Glomerular endothelial cell (primary cell): ENCODE results near the gene RPL35. TPM values are rescaled to one million over a fixed set of nuclear protein-coding genes. Genes with fewer than 3 reads are reported as not detected.
"Not testable (repeated sequence)": the region's sequence is repeated elsewhere in the genome, so short reads cannot be mapped to it uniquely, and the experiment has no call there.

Experiments used
- DNase-seq: peaks from one replicate; pipeline ENCODE4 v3.0.0-alpha.2; 2011; ENCODE audit warnings: low read depth, low spot score; ENCODE audit errors: extremely low read depth
- total RNA-seq: library from RNA; depleted of rRNA; stranded (reverse); fragments of >200 nt; gene quantifications from 2 replicates; pipeline ENCODE4 v1.2.3, GENCODE V29; 2015

Gene RPL35
- total RNA-seq, 1 donor from 2014 or later, result 1,299 TPM

DNA sequence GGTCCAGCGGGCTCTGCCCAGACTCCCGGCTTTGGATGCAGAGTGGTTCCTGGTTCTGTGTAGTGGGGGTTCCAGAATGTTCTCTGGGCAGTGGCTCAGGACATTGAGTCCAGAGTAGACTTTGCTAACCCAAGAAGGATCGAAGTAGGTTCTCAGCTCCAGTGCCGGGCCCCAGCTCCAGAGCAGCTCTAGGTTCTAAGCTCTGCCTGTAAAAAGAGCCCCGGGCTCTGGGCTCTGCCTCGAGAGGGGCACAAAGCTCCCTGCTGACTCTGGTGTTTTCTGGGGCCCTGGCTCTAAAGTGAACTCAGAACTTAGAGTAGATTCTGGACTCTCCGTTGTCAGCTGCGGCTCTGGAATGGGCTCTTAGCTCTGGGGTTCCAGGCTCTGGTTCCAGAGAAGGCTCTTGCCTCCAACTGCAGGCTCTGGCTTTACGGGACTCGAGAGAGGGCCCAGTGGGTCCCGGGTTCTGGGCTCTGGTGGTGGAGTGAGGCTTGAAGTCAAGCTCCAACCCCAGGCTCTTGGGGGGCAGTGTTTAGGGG, 8.1 kb downstream of the RPL35 start:
- DNase-seq, result no peak

- no peak for DNase-seq
These were observed 8.8 kb downstream of the RPL35 start, which contains the start of gene WDR38 for GRCh38 chr9:124852829-124853531. TSS of gene WDR38 (plus strand) at chr9:124853460. CDS start at chr9:124853532, 72 bp downstream.

GRCh38 chr9:124852121-124852828, 9.5 kb downstream of the RPL35 start:
- no peak for DNase-seq

DNA sequence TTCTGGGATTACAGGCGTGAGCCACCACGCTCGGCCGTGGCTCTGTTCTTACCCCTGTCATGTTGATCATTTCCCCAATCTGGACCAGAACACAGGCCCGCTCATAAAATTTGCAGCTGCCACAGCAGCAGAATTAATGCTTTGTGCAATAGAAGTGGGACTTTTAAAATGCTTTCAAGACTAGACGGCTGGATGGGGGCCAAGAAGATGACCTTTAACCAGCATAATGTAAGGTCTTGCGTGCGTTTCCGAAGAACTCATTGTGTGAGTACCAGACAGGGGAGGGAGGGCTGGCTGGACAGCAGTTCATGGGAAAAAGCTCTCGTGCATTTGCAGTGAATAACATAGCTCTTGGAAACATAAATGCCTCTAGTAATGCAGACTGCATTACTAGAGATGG, 12.0 kb downstream of the RPL35 start:
- no peak for DNase-seq

- no peak for DNase-seq
These were observed 14.8 kb downstream of the RPL35 start for GRCh38 chr9:124846969-124847368.

- DNase-seq, result not testable (repeated sequence)
These were observed 15.3 kb downstream of the RPL35 start for GRCh38 chr9:124846467-124846866.

DNA sequence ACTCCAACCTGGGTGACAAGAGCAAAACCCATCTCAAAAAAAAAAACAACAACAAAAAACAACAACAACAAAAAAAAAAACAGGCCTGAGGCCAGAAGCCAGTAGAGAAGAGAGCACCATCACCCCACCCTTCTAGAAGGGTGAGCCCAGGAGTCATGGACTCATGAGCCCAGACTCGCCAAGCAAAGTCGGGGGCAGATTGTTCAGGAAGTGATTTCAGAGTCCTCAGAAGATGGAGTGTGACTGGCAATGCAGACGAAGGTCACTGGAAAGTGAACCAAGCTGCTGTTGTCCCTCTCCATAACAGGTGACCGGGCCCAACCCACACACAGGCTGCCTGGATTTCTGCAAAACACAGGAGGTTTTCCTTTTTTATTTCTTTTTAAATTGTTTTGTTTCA, 17.5 kb downstream of the RPL35 start:
- DNase-seq, result no peak

- no peak for DNase-seq
These were observed 18.2 kb downstream of the RPL35 start for GRCh38 chr9:124843456-124844034.

DNA sequence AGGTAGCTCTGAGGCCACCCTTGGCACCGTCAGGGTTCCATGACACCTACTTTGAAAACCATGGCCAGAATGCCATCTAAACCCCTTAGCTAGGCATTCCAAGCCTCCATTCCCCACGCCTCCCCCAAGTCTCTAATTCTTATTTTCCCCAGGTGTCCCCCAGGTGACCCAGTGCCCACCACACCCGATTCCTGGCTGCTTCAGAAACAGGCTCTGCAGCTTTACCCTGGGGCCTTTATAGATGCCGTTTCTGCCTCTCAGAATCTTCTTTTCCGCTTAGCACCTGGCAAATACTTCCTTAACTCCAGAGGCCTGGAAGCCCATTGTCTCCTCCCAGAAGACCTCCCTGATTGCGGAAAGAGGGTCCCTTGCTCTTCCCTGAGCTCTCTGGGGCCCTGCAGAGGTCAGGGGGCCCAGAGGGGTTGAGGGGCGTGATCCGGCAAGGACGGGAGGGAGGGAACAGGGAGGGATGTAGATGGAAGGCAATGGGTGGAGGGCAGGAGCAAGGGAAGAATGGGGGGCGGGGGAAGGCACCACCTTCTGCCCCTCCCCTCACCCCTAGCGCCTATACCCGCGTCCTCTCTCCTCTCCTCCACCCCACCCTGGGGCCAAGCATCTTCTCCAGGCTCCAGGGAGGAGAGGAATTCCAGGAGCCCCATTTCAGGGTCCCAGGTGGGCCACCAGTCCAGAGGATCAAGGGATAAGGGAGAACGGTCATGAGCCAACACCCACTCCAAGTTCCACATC, 20.5 kb downstream of the RPL35 start:
- no peak for DNase-seq

- DNase-seq, result no peak
These were observed 21.4 kb downstream of the RPL35 start for GRCh38 chr9:124840300-124840833.

- no peak for DNase-seq
These were observed 22.0 kb downstream of the RPL35 start for GRCh38 chr9:124839612-124840299.

- not testable (repeated sequence) for DNase-seq
These were observed 23.0 kb downstream of the RPL35 start for GRCh38 chr9:124838567-124839275.

DNA sequence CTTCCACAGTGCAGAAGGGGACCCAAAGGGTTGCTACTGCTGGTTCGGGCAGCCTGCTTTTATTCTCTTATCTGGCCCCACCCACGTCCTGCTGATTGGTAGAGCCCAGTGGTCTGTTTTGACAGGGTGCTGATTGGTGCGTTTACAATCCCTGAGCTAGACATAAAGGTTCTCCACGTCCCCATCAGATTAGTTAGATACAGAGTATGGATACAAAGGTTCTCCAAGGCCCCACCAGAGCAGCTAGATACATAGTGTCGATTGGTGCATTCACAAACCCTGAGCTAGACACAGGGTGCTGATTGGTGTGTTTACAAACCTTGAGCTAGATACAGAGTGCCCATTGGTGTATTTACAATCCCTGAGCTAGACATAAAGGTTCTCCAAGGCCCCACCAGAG, 23.6 kb downstream of the RPL35 start:
- not testable (repeated sequence) for DNase-seq

- no peak for DNase-seq
These were observed 26.7 kb downstream of the RPL35 start for GRCh38 chr9:124835026-124835557.

- DNase-seq, result no peak
These were observed 27.2 kb downstream of the RPL35 start for GRCh38 chr9:124834591-124834990.

- DNase-seq, result no peak
These were observed 30.0 kb downstream of the RPL35 start for GRCh38 chr9:124831642-124832364.

- DNase-seq, result no peak
These were observed 31.2 kb downstream of the RPL35 start for GRCh38 chr9:124830593-124830992.

DNA sequence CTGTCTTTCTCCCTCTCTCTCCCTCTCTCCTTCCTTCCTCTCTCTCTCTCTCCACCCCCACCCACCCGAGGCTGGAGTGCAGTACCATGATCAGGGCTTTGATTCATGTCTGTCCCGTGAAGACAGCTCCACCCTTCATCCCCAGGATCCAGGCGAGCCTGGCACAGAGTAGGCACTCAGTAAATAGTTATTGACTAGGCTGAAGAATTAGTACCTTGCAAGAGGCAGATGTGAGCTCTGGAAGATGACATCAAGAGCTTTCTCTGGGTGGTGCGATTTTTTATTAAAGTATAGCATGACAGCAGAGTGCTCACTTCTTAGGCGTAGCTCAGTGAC, 32.5 kb downstream of the RPL35 start:
- no peak for DNase-seq
